Neutrophil (primary cell): ENCODE measurements around the gene FAM171A2.
"Not testable (repeated sequence)": the region's sequence is repeated elsewhere in the genome, so short reads cannot be mapped to it uniquely, and the experiment has no call there.

Experiments
- H3K27ac ChIP-seq: fragments of 200-600 bp; sonication (generic); 2 replicates; pipeline ENCODE4 v1.5.1; 2016; ENCODE audit warnings: mild to moderate bottlenecking, moderate library complexity
- H3K27me3 ChIP-seq: fragments of 200-600 bp; sonication (generic); 2 replicates; pipeline ENCODE4 v1.6.0; 2016; ENCODE audit warnings: mild to moderate bottlenecking
- H3K36me3 ChIP-seq: fragments of 200-600 bp; sonication (generic); 2 replicates; pipeline ENCODE4 v1.5.1; 2017
- H3K4me1 ChIP-seq, 2 experiments: fragments of 200-600 bp in 1 of 2; sonication (generic) in 1 of 2; 1 replicate in 1 of 2; 2 replicates in 1 of 2; pipeline versions ENCODE4 v1.5.1 to v1.6.1; 2013 to 2016; ENCODE audit warnings: low read depth in 1 of 2, low read length in 1 of 2, mild to moderate bottlenecking in 1 of 2, moderate library complexity in 1 of 2; ENCODE audit not compliant: control insufficient read depth in 1 of 2, insufficient read depth in 1 of 2
- H3K4me3 ChIP-seq, 2 experiments: fragments of 200-600 bp in 1 of 2; sonication (generic) in 1 of 2; 1 replicate in 1 of 2; 2 replicates in 1 of 2; pipeline ENCODE4 v1.5.1; 2013 to 2016; ENCODE audit warnings: low read depth in 1 of 2, low read length in 1 of 2, mild to moderate bottlenecking in 1 of 2, moderate library complexity in 1 of 2
- H3K9me3 ChIP-seq: fragments of 200-600 bp; sonication (generic); 2 replicates; pipeline ENCODE4 v1.5.1; 2016
- CTCF ChIP-seq: fragments of 200-600 bp; sonication (generic); IDR thresholded peaks from 2 replicates; pipeline ENCODE4 v1.5.1; 2016; ENCODE audit warnings: antibody characterized with exemption

FAM171A2 gene

GRCh38 chr17:44343510-44344209 lies 20.0 kb downstream of the FAM171A2 start:
- H3K9me3 ChIP-seq, result no peaks in the 10 kb centered on the region
- no peak overlapping the region for H3K4me3 ChIP-seq
- peaks cover 1% of the 10 kb centered on the region for H3K36me3 ChIP-seq
- H3K27ac ChIP-seq, result peak overlapping the region; percentile 93
- no peak for TF ChIP-seq CTCF
- H3K4me1 ChIP-seq, result peaks cover 89 to 90% of the 10 kb centered on the region in 2 experiments
- H3K27me3 ChIP-seq, result no peaks in the 10 kb centered on the region

- H3K4me1 ChIP-seq, result peaks cover 74 to 79% of the 10 kb centered on the region in 2 experiments
- peak overlapping the region in 1 of 2 experiments; percentile 30 for H3K4me3 ChIP-seq
- H3K27ac ChIP-seq, result peak overlapping the region; percentile 74
- not testable (repeated sequence) for H3K36me3 ChIP-seq, H3K27me3 ChIP-seq, H3K9me3 ChIP-seq
Observed at GRCh38 chr17:44340553-44340952, 23.1 kb downstream of the FAM171A2 start.

- Histone ChIP-seq H3K27ac (peak overlapping the region; percentile 61), H3K36me3 (no peaks in the 10 kb centered on the region), H3K4me1 (peaks cover 75 to 79% of the 10 kb centered on the region in 2 experiments), H3K9me3 (no peaks in the 10 kb centered on the region), H3K4me3 (no peak overlapping the region), H3K27me3 (no peaks in the 10 kb centered on the region)
- no peak for TF ChIP-seq CTCF
Observed at GRCh38 chr17:44338702-44339101, 25.0 kb downstream of the FAM171A2 start.

- H3K27me3 ChIP-seq, result no peaks in the 10 kb centered on the region
- peaks cover 86 to 88% of the 10 kb centered on the region in 2 experiments for H3K4me1 ChIP-seq
- H3K27ac ChIP-seq, result peak overlapping the region; percentile 86
- H3K9me3 ChIP-seq, result no peaks in the 10 kb centered on the region
- TF ChIP-seq CTCF, result no peak
- no peak overlapping the region for H3K4me3 ChIP-seq
- H3K36me3 ChIP-seq, result no peaks in the 10 kb centered on the region
Observed at GRCh38 chr17:44335968-44336367, 27.7 kb downstream of the FAM171A2 start.

GRCh38 chr17:44335564-44335963 lies 28.1 kb downstream of the FAM171A2 start:
- TF ChIP-seq CTCF, result no peak
- Histone ChIP-seq H3K36me3 (no peaks in the 10 kb centered on the region), H3K27me3 (no peaks in the 10 kb centered on the region), H3K4me3 (no peak overlapping the region), H3K4me1 (peaks cover 84 to 88% of the 10 kb centered on the region in 2 experiments), H3K27ac (peak overlapping the region; percentile 86), H3K9me3 (no peaks in the 10 kb centered on the region)

GRCh38 chr17:44334727-44335126 lies 28.9 kb downstream of the FAM171A2 start:
- Histone ChIP-seq H3K27me3 (no peaks in the 10 kb centered on the region), H3K4me1 (peaks cover 83 to 87% of the 10 kb centered on the region in 2 experiments), H3K27ac (peak overlapping the region; percentile 86), H3K36me3 (no peaks in the 10 kb centered on the region), H3K4me3 (no peak overlapping the region), H3K9me3 (no peaks in the 10 kb centered on the region)
- no peak for TF ChIP-seq CTCF
